ENCODE measurements around the gene DGKG.

The DGKG gene

DNA sequence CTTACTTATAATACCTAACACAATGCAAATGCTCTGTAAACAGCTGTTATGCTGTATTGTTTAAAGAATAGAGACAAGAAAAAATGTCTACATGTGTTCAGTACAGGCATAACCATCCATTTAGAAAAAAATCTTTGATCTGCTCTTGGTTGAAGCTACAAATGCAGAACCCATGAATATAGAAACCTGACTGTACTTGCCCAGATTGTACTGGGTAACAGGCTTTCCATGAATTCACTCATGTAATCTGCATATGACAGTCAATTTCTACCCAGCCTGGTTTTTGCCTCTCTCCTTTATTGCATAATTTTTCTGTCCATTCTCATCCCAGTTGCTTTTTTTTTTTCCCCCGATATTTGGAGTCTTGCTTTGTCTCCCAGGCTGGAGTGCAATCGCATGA lies 190.5 kb downstream of the DGKG start:
- no peak for DNase-seq (ENCODE audit: low read depth)

DNA sequence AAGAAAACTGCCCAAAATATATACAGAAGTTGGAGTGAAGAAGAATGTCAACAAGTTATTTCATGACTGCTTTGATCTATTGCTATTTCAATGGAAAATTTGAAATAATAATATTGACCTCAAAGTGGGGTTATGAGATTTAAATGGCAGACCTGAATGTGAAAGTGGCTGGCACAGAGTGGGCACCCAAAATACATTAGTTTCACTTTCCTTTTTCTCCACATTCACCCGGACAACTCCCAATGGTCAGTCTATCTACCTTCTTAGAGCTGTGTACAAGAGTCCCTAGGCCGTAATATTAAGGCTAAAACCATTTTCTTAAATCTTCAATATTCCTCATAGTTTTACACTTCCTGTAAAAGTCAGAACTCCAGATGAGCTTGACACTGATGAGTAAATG lies 191.5 kb downstream of the DGKG start:
- no peak for DNase-seq (ENCODE audit: low read depth)

DNA sequence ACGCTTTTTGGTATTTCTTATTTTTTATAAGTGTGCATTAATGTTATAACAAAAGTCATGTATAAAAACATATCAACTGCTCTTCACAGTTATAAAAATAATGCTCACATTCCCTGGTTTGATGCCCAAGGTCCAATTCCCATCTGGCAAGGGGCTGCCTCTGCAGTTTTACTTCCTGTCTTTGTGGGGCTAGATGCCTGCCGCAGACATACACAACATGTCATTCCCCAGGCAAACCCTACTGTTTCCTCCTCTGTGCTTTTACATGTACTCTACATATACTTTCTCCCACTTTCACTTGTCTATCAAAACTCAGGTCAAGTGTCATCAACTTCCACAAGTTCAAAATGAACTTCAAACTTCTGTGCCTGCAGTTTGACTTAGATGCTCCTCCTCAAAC lies 192.7 kb downstream of the DGKG start:
- DNase-seq (ENCODE audit: low read depth), result no peak

DNA sequence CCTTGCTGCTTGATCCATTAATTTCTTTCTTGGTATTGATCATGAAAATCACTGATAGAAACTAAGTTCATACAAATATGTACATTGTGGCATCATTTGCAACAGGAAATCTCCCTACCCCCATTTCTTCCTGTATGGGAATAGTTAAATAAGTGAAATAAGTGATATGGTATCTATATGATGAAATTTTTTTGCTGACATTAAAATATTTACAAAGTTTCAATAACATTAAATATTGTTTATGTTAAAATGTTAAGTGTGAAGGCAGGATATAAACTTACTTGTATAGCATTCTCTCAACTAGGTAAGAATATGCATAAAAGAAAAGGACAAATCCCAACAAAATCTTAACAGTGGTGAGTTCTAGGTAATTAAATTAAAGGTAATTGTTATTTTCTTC lies 193.1 kb downstream of the DGKG start:
- no peak for DNase-seq (ENCODE audit: low read depth)

DNA sequence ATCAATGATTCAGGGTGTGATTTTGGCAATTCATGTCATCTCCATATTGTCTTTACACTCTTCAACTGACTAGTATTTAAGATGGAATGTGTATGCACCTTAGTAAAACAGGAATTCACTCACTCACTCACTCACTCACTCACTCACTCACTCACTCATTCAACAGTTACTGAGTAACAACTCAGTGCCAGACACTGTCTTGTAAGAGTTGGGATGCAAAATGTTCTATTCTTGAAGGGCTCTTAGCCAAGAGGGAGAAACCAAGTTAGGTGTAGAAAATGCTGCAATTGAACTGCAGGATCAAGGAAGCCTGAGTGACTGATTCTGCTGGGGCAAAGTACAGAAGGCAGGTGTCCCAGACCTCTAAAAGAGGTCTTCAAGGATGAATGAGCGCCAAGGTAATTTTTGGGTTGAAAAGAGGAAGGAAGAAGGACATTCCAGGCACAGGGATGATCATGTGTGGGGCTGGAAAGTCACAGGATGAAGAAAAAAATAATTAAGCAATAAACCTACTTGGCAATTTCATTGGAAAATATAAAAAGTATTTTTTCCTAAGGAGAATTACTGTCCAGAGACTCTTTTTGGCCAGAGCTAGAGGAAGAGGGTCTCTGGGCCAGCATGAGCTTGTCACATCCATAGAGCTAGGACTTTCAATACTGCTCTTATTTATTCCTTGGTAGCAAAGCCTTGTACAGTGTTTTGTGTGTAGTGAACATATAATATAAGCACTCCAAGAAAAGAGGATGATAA lies 194.2 kb downstream of the DGKG start:
- no peak for DNase-seq (ENCODE audit: low read depth)

DNA sequence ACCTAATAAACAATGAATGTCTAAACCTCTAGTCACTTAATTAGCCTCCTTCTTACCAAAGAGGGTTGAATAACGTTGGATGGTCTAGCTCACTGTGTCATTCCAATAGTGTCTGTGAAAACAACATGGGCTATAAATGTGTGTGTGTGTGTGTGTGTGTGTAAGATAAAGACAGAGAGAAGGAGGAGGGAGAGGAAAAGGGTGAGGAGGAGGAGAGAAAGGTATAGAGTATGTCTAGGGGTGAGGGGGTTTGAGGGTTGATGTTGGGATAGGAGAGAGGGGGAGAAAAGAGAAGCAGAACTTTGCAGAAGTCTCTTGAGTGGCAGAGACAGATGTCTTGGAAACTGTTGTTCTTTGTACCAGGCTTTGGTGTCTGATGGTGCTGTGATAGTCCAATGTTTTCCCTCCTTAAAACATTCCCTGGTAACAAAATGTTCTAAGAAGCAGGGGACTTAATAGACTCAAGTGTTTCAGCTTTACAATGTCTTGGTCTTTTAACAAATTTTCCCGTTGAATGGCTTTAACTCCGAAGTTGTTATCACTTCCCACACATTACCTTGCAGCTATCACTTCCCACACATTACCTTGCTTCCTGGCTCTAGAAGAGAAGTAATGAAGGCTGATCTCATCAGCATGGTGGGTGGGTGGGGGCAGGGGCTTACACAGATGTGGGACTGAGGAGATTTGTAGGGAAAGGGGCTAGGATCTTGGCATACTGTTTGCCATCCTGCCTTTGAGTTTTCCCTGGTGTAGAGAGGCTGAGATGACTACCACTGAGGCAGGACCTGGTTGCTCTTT lies 195.3 kb downstream of the DGKG start:
- DNase-seq (ENCODE audit: low read depth), result no peak

DNA sequence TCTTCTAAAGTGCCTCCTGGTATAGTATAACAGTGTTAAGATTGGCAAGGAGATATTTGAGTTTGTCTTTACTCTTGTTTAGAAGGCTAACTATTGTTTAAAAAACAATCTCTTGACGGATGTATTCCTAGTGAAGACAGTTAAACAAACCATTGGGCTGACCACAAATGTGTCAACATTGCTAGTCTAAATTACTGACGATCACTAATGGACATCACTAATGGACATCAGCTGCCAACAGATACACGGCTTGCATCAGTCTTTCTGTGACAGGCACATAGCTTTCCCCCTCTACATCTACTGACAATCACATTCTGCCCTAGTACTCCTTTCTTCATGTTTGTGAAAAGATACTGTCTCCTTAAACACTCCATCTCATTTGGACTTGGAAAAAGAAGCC lies 196.0 kb downstream of the DGKG start:
- no peak for DNase-seq (ENCODE audit: low read depth)

DNA sequence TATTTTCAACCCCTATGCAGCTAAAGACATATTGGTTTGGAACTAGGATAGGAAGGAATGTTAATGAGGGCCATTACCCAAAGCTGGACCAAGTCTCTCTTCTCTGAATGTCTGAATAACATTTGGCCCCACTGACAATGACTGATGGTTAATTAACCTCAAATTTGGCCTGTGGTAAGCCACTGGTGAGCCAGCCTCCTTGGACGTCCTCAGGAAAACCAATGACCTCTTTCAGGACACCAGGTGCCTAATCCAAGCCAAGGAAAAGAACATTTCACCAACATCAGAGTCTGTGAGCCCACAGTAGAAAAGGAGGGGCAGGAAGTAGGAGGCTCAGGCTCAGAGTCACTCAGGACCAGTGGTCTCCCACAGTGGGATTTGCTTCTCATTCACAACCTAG lies 196.7 kb downstream of the DGKG start:
- DNase-seq (ENCODE audit: low read depth), result no peak

DNA sequence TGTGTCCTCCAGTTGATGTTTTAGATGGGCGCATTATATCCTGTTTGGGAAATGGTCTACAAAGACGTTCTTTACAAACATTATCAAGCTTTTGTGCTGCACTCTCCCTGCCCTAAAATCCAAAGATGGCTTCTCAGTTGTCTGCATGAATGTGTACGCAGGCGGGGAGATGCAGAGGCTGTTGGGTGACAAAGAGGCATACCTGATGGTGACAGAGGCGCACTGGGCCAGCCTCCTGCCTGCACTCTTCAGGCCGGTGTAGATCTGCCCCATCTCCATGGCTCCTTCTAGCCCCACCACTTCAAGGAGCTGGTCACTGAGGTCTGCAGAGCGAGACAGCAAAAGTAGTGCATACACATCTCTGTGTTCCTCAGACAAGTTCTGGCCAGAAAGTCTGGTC lies 197.3 kb downstream of the DGKG start:
- DNase-seq (ENCODE audit: low read depth), result no peak

DNA sequence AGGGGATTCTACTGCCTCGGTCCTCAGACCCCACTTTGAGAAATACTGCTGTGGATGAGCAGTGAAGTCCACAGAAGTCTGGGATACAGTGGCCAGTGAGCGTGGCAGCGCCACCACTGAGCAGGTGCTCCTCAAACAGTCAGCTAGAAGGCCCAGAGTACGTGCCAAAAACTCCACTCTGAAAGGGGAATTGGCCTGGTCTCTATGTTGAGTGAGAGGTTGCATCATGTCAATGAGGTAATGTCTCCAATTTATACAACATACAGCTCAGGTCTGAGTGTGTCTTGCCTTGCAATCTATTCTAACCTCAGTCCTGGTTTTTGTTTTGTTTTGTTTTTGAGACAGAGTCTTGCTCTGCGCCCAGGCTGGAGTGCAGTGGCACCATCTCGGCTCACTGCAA lies 199.8 kb downstream of the DGKG start:
- no peak for DNase-seq (ENCODE audit: low read depth)

DNA sequence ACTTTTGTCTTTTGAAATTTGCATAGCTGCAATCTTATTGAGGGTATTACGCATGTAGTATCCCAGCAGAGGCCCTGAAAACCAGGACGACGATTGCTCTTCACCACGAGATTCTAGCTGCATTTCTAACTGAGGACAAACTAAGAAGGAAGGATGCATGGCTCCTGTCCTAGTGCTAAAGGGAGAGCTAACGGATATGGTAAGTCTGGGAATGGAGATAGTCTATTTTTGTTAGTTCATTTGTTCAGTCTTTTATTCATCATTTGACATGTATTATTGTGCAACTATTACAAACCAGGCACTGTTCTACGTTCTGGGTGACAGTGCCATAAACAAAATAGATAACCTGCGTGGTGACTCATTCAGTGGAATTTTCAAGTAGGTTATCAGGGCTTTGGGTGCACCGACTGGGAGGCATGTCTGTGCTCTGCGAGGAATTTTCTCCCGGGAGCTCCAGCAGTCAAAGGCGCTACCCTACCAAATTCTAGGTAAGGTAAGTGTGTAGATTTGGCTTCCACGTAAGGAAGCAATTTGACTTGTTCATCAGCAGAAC lies 201.3 kb downstream of the DGKG start:
- DNase-seq (ENCODE audit: low read depth), result no peak

DNA sequence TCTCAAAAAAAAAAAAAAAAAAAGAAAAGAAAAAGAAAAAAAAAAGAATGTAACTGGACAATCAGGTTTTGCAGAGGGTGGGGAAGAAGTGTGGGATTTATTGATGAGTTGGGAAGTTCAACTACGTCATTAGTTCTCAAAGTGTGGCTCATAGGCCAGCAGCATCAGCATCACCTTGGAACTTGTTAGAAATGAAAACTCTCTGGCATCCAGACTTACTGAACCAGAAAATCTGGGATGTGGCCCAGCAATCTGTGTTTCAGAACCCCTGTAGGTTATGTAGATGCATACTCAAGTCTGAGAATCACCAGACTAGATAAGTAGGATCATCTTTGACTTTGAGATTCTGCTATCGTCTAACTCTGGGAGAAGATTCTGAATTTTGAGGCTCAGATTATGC lies 207.4 kb downstream of the DGKG start:
- no peak for DNase-seq (ENCODE audit: low read depth)

DNA sequence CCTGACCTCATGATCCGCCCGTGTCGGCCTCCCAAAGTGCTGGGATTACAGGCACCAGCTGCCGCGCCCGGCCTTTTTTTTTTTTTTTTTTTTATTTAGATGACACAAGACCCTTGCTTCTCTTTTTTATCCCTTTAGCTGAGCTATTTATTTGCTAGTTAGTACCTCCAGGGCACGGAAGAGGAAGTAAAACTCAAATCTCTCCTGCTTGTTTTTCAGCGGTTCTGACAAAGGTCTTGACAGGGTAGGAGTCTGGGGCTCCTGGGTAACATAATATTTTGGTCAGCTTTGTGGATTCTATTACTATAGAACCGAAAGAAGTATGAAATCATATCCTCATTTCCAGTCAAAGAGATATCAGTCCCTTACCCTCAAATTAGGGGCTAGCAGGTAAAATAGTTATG lies 209.1 kb downstream of the DGKG start:
- no peak for DNase-seq (ENCODE audit: low read depth)

DNA sequence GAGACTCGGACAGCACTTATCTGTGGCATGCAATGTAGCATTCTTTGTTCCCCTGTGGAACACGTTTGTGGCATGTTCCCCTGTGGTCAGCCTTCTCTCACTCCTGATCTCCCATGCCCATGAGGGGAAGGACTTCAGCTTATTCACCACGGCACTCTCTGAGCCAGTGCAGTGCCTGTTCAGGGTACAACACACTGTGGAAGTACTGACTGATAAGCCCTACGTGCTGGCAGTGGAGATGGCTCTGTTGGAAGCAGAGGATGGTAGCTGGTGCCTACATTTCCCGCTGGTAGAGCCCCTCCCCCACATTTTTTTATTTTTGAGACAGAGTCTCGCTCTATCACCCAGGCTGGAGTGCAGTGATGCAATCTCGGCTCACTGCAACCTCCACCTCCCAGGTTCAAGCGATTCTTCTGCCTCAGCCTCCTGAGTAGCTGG lies 209.7 kb downstream of the DGKG start:
- DNase-seq (ENCODE audit: low read depth), result no peak

DNA sequence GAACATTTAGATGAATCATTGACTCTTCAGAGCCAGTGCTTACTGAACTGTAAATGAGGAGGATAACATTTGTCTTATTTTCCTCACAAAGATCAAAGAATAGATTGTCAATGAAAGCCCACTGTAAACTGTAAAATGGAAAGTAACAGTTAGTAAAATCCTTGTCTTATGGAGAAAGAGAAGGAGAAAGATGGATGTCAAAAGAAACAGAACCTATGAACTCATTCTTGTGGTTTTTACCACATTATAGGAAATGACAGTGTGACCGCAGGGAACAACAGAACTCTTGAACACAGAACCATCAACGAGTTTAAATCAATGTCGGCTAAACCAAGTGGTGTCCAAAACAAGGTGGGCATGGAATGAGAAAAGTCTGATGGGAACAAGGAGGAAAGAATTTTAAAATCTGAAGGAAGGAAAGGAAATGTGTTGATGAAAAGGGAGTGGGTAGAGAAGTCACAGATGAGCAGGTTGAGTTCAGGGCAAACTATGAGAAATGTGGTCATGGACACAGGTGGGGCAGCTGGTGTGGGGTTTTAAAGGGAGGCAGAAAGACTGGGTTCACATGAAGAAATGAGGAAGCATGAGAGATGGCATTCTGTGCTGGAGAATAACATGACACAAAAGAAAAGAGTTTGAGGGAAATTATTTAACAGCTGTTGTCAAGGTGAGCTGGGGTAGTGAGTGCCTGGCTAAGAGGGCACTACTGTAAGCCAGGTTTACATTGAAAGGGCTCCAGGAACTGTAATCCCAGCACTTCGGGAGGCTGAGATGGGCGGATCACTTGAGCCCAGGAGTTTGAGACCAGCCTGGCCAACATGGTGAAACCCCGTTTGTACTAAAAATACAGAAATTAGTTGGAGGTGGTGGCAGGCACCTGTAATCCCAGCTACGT lies 210.7 kb downstream of the DGKG start:
- DNase-seq (ENCODE audit: low read depth), result no peak

DNA sequence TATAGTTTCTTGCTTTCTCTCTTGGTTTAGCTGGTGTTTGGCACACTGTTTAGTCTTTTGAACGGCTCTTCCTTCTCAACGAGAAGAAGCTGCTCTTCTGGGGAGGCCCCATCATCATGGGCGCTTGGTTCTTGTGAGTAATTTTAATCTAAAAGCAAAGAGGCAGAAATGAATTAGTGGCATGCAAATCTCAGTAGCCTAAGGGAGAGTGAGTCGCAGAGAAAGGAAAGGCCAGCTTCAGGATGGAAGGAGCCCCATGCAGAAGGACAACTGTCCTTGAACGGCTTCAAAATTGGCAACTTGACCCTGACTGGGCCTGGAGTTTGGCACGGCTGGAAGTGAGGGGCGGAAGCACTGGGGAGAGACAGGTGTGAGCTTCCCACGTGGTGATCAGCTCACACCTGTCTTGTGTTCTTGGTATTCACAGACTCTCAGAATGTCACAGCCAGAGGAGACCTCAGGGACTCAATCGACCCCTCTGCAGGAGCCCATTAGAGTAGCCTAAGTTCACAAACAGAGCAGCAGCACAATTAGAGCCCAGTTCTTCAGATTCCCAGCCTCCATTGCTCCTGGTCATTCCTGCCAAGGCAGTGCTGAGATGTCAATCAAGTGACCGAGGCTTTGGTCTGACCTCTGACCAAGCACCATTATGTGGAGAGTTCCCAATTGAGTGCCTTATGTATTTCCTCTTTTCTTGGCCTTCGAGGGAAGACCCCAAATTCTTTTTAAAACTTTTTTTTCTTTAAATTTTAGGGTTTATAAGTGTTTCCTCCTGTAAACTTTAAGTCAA lies 211.8 kb downstream of the DGKG start:
- no peak for DNase-seq (ENCODE audit: low read depth)

DNA sequence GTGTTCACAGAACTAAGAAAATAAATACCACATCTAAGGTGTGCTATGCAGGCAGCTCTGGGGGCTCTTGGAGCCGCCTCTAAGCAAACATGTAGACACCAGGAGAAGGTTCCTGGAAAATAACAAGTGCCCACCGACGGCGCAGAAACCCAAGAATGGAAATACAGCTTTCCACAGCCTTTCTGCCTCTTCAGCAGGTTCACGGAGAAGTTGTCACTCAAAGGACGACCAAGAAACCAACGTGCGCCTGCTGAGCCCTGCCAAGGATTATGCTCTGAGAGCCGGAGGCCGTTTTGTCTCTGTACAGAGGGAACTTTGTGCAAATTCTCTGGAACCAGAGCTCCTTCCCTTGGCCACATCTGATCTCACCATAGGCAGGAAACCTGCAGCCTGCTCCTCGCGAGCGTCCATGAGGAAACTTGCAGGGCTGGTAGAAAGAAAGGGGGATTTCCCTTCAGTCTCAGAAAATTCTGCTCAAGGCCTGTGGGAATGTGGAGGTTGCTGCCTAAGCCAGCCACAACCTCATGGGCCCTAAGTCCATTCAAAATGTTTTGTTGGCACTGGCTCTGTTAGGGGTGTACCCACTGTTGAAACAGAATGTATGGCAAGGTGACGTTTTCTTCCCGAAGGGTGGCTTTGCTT lies 212.6 kb downstream of the DGKG start:
- DNase-seq (ENCODE audit: low read depth), result no peak

DNA sequence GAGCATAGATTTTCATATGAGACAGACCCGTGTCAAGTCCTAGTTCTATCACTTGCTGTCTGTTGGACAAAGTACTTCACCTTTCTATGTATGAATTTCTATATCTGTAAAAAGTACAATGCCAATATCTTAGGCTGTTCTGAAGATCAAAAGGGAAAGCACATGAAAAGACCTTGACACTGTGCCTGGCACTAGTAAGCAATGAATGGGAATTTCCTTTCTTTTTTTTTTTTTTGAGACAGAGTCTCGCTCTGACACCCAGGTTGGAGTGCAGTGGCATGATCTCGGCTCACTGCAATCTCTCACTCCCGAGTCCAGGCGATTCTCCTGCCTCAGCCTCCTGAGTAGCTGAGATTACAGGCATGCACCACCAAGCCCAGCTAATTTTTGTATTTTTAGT lies 217.8 kb downstream of the DGKG start:
- DNase-seq (ENCODE audit: low read depth), result no peak

DNA sequence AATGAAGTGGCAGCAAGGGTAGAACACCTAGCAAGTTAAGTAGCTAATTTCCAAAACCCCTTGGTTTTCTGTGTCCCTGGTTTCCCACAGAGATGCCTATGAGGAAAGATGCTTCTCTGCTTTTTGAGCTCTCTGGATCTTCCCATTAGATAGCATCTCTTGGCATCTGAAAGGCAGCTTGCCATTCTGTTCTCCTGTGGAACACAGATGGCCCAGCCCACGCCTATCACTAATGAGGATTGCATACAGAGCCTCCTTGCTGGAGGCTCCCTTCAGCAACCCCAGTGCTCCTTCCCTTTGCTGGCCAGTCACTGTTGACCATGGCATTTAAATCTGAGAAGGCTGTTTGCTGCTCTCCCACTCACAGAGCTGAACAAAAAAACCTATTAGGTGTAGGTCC lies 218.8 kb downstream of the DGKG start:
- no peak for DNase-seq (ENCODE audit: low read depth)

DNA sequence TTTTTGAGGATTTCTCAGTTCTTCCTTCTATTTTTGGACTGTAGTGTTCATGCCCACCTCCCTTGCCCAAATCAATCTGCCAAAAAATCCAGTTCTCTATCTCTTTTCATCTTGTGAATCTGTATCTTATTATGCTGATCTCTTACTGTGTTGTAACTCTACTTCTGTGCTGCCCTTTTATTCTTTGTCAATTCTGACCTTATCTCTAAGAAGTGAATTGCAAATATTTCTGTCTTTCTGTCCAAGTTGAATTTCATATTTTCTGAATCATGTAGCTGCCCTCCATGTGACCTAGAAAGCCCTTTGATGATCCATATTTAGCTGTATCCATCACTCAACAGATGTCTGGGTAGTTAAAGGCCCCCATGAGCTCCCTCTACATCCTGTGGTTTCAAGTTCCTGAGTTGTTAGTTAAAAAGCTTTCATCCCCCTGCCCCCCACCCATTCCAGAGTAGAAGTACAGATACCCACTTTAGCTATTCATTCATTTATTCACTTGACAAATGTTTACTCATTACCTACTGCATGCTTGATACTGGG lies 219.6 kb downstream of the DGKG start:
- no peak for DNase-seq (ENCODE audit: low read depth)

DNA sequence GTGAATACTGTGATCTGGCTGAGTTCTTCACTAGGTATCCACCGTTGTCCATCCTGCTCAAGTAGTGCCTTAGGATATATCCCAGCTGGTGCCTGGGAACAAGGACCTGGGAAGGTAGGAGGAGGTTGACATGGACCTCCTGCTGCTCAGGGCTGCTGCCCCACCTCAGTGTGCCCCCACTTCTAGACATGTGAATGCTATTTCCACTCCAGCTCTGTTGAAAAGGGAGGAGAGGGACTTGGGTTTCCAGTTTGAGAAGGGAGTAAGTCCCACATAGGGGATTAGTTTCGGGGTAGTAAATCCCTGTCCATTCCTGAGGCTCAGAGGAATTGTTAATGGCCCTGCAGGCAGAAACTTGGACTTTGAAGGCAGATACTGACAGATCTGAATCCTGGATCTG lies 220.2 kb downstream of the DGKG start:
- no peak for DNase-seq (ENCODE audit: low read depth)
